ENCODE measurements around the gene ADD2. TPM values are rescaled to one million over a fixed set of nuclear protein-coding genes. Genes with fewer than 3 reads are reported as not detected.

The ADD2 gene
- total RNA-seq, 4 donors from 2014 or later: 0.42 to 2.4 (median 1.3) TPM

- Histone ChIP-seq H3K27me3 (peaks cover 0 to 43% (median 0%) of the 10 kb centered on the region in 4 donors), H3K4me3 (no peak overlapping the region), H3K4me1 (no peaks in the 10 kb centered on the region), H3K9me3 (no peaks in the 10 kb centered on the region), H3K36me3 (no peaks in the 10 kb centered on the region), H3K27ac (no peak overlapping the region)
- intact Hi-C loops (cut with DNase I): no loop called here
- DNase-seq: no peak
- TF ChIP-seq POLR2A (IDR thresholded peaks at IDR 0.05) (no peak), CTCF (IDR thresholded peaks at IDR 0.05) (no peak)
- 35 to 52% methylated on average over 2 of the region's 2 CpGs for WGBS, 2 donors
Observed at GRCh38 chr2:70735071-70735470, 32.9 kb downstream of the ADD2 start.

- Histone ChIP-seq H3K27ac (no peak overlapping the region), H3K27me3 (peaks cover 0 to 43% (median 0%) of the 10 kb centered on the region in 4 donors), H3K4me1 (no peaks in the 10 kb centered on the region), H3K4me3 (no peak overlapping the region), H3K9me3 (no peaks in the 10 kb centered on the region), H3K36me3 (no peaks in the 10 kb centered on the region)
- no peak for TF ChIP-seq POLR2A (IDR thresholded peaks at IDR 0.05)
- no peak for TF ChIP-seq CTCF (IDR thresholded peaks at IDR 0.05)
- WGBS, 2 donors: 45 to 49% methylated on average over 3 to 7 of the region's 7 CpGs
- DNase-seq: no peak
- intact Hi-C loops (cut with DNase I): no loop called here
Observed at GRCh38 chr2:70733646-70734180, 34.3 kb downstream of the ADD2 start.

- H3K27me3 ChIP-seq: peaks cover 0 to 43% (median 0%) of the 10 kb centered on the region in 4 donors
- DNase-seq: no peak
- no peak for TF ChIP-seq POLR2A (IDR thresholded peaks at IDR 0.05)
- intact Hi-C loops (cut with DNase I): no loop called here
- H3K9me3 ChIP-seq: no peaks in the 10 kb centered on the region
- H3K4me3 ChIP-seq: no peak overlapping the region
- WGBS, 2 donors: 53 to 67% methylated on average over 5 to 6 of the region's 6 CpGs
- H3K36me3 ChIP-seq: no peaks in the 10 kb centered on the region
- no peaks in the 10 kb centered on the region for H3K4me1 ChIP-seq
- no peak overlapping the region for H3K27ac ChIP-seq
Observed at GRCh38 chr2:70732766-70733645, 35.0 kb downstream of the ADD2 start.

GRCh38 chr2:70730730-70731129, 37.3 kb downstream of the ADD2 start:
- H3K27me3 ChIP-seq: peaks cover 0 to 35% (median 0%) of the 10 kb centered on the region in 4 donors
- 76 to 87% methylated on average over 2 of the region's 2 CpGs for WGBS, 2 donors

GRCh38 chr2:70729647-70730046, 38.4 kb downstream of the ADD2 start:
- H3K27me3 ChIP-seq: peaks cover 0 to 26% (median 0%) of the 10 kb centered on the region in 4 donors
- TF ChIP-seq POLR2A (IDR thresholded peaks at IDR 0.05) (no peak), CTCF (IDR thresholded peaks at IDR 0.05) (no peak)
- intact Hi-C loops (cut with DNase I): no loop called here
- H3K27ac ChIP-seq: no peak overlapping the region
- H3K36me3 ChIP-seq: no peaks in the 10 kb centered on the region
- H3K9me3 ChIP-seq: no peaks in the 10 kb centered on the region
- DNase-seq: no peak
- H3K4me3 ChIP-seq: no peak overlapping the region
- H3K4me1 ChIP-seq: no peaks in the 10 kb centered on the region
- 83 to 87% methylated on average over 1 of the region's 1 CpG for WGBS, 2 donors

More at GRCh38 chr2:70730730-70731129, 37.3 kb downstream of the ADD2 start:
- H3K4me1 ChIP-seq: no peaks in the 10 kb centered on the region
- no peaks in the 10 kb centered on the region for H3K36me3 ChIP-seq
- no peak for DNase-seq
- H3K9me3 ChIP-seq: no peaks in the 10 kb centered on the region
- no peak overlapping the region for H3K4me3 ChIP-seq
- intact Hi-C loops (cut with DNase I): no loop called here
- H3K27ac ChIP-seq: no peak overlapping the region
- TF ChIP-seq POLR2A (IDR thresholded peaks at IDR 0.05) (no peak), CTCF (IDR thresholded peaks at IDR 0.05) (no peak)
